GM18498 (cell line): ENCODE data around the gene NFIX.
"Not testable (repeated sequence)": the region's sequence is repeated elsewhere in the genome, so short reads cannot be mapped to it uniquely, and the experiment has no call there.

Experiments
- ATAC-seq: cut with Tn5 transposase; IDR thresholded peaks from one replicate; pipeline ENCODE4 v1.9.1; 2021; ENCODE audit warnings: mild to moderate bottlenecking, moderate library complexity; ENCODE audit not compliant: unreplicated experiment

NFIX gene

DNA sequence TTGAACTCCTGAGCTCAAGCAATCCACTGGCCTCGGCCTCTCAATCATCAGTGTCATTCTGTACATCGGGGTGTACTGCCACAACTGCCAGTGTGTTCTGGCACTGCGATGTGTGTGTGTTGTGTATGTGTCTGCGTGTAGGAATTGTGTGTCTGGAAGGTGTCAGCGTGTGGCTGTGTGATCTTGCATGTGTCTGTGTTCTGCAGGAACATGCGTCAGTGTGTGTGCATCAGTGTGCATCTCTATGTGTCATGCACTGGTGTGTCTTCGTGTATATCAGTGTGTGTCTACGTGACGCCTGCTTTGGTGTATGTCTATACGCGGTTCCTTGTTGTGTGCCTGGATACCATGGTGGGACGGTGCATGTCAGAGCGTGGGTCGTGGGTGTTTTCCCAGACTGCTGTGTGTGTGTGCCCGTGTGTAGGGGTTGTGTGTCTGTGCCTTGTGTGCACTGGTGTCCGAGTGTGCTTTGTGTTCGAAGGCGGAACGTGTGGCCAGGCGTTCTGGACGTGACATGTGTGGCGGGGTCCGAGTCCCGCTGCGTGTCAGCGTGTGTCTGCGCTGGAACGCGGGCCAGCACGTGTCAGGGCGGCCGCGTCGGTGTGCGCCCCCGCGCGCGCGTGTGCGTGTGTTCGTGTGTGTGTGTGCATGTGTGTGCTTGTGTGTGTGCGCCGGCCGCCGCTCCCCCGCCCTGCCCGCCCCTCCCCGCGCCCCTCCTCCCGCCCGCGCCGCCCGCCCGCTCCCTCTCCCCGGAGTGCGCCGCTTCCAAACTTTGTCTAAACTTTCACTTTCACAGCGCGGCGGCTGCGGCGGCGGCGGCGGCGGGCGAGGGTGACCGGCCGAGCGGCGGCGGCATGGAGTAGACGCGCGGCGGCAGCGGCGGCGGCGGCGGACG is at the start of gene NFIX:
NFIX (plus strand) TSS at position 775 of the 895 bp plus-strand sequence. CDS start 363 bp downstream, outside the sequence.
- ATAC-seq: no peak

DNA sequence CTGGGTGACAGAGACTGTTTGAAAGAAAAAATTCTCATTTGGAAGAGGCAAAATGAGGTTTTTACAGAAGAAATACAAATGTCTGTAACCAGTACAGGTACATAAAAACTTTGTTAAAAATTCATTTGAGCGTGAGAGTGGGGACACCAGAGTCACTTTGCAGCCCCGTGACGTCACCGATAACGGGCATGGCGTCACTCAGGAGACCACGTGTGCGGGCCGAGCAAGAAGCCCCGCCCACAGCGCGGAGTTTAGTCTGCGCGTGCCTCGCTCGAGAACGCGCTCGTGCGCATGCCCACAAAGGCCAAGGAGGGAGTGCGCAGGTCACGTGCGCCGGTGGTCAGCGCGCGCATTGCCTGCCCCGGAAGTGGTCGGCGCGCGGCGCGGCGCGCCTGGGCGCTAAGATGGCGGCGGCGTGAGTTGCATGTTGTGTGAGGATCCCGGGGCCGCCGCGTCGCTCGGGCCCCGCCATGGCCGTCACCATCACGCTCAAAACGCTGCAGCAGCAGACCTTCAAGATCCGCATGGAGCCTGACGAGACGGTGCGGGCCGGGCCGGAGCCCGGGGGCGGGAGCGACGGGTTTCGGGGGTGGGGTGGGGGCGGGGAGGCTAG is 49.7 kb upstream of the NFIX start, which contains the start of gene RAD23A:
RAD23A (plus strand) TSS at position 384 of the 613 bp plus-strand sequence; CDS start at position 471, 87 bp downstream.
- peak; percentile 76 for ATAC-seq

DNA sequence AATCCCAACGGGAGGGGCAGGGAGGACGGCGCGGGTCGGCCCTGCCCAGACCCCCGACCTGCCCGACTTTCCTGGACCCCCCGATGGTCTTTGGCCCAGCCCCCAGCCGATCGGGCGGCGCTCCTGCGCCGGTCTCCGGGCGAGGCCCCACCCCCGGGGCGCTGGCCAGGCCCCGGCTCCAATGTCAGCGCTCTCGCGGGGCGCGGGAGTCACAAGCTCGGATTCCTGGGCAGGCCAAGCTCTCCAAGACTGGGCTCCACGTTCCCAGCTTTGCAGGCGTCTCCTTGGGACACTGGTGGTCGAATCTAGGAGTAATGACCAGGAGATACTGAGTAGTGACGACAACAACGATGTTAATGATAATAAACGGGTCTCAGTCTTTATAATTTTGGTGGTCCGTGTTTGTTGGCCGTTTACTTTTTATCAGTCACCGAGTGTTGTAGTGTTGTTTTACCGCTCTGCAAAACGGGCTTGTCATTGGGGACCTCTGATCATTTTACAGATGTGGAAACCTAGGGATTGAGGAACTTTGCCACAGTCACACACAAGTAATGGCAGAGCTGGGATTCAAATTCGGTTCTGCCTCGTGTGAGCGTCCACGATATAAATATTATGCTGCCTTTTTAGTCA is 49.1 kb upstream of the NFIX start:
- peak; percentile 29 for ATAC-seq

DNA sequence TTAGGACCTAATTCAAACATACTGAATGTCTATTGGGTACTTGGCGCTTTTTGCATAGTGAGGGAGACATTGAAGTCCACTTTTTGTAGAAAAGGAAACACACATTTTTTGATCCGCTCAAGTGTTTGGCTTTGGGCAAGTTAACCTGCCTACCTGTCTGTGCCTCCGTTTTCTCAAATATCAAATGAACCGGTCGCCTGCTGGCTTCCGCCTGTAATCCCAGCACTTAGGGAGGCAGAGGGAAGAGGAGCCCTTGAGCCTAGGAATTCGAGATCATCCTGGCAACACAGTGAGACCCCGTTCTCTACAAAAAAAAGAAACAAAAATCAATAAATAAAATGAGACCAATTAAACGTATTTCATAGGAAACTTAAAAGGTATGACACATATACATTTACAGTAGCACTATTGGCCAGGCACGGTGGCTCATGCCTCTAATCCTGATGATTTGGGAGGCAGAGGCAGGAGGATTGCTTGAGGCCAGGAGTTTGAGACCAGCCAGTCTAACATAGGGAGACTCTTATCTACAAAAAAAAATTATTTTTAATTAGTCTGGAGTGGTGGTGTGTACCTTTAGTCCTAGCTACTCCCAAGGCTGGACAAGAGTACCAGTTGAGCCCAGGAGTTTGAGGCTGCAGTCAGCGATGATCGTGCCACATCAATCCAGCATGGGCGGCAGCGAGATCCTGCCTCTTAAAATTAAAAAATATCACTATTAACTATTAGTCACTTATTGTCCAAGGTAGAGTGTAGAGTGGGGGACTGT is 48.4 kb upstream of the NFIX start:
- ATAC-seq: no peak

DNA sequence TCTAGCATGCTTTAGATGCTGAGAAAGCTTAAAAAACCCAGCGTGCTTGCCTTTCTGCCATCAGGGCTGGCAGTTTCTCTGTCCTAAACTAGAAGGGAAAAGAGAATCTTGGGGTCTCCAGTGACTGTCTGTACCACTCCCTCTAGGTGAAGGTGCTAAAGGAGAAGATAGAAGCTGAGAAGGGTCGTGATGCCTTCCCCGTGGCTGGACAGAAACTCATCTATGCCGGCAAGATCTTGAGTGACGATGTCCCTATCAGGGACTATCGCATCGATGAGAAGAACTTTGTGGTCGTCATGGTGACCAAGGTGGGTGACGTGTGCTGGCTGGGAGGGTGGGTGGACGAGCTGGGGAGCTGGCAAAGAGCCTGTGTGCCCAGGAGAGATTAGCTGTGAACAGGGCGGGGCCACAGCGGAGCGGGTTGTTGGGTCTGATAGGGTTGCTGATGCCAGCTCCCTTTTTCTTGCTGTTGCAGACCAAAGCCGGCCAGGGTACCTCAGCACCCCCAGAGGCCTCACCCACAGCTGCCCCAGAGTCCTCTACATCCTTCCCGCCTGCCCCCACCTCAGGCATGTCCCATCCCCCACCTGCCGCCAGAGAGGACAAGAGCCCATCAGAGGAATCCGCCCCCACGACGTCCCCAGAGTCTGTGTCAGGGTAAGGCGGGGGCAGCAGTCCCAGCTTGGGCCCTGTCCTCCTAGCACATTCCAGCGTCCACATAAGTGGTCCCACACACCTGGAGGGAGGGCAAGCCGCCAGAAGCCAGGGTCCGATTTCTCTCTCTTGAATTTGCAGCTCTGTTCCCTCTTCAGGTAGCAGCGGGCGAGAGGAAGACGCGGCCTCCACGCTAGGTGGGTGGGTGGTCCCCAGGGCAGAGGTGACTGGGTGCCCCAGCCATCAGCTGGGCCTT is 47.3 kb upstream of the NFIX start:
- ATAC-seq: no peak

DNA sequence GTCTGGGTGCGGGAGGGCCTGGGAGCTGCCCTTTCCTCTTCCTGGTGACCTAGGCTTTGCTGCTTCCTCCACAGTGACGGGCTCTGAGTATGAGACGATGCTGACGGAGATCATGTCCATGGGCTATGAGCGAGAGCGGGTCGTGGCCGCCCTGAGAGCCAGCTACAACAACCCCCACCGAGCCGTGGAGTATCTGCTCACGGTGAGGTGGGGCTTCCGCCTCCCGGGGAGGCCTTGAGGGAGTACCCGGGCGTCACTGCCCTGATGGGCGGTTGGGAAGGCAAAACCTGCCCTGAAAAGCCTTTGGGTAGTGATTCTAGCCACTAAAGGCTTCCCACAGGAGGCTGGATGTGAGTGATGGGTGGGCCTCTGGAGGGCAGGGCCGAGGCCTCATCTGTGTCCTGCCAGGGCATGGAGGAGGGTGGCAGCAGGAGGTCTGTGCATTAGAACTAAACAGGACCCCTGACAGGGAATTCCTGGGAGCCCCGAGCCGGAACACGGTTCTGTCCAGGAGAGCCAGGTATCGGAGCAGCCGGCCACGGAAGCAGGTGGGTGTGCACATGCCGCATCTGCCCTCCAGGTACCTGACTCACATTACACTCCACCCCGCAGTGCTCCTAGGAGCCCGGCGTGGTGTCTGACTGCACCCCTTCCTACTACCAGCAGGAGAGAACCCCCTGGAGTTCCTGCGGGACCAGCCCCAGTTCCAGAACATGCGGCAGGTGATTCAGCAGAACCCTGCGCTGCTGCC is 46.5 kb upstream of the NFIX start:
- ATAC-seq: no peak

DNA sequence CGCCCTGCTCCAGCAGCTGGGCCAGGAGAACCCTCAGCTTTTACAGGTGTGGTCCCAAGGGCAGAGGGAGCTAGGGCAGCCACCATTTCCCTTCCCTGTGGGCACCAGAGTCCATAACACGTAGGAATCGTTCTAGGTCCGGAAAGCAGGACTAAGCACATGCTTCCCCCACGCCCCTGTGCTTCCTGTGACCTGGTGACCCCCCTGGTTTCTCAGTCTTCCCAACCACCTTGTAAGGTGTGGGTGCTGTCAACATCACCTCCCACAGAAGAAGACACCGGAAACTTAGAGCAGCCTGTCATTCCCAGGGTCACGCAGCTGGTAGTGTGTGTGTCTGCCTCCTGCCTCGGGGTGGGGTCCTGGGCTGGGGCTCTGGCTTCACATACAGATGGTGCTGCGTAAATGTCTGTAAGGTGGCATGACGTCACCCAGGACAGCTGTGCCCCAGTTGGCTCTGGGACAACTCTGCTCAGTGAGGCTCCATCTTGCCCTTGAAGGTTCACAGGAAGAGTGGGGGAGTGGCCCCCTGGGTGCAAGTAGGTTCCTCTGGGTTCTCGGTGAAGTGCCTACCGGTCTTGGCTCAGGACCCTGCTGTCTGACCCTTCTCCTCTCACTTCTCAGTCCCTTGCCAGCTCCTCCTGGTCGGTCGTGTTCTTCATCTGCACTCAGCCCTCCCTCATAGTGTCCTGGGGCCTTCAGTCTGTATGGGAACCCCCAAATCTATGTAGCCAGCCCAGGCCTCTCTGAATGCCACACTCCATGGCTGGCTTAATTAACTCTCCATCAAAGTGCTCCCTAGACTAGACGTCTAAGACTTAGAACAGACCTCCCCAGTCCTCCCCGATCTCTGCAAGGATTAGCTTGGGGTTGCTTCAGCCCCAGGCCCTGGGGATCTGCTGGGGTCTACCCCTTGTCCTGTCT is 45.7 kb upstream of the NFIX start:
- no peak for ATAC-seq

DNA sequence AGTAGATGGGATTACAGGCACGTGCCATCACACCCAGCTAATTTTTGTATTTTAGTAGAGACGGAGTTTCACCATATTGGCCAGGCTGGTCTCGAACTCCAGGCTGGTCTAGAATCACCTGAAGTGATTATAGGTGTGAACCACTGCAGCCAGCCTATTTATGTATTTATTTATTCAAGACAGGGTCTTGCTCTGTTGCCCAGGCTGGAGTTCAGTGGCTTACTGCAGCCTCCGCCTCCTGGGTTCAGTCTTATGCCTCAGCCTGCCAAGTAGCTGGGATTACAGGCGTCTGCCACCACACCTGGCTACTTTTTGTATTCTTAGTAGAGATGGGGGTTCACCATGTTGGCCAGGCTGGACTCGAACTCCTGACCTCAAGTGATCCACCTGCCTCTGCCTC is 43.2 kb upstream of the NFIX start:
- not testable (repeated sequence) for ATAC-seq

DNA sequence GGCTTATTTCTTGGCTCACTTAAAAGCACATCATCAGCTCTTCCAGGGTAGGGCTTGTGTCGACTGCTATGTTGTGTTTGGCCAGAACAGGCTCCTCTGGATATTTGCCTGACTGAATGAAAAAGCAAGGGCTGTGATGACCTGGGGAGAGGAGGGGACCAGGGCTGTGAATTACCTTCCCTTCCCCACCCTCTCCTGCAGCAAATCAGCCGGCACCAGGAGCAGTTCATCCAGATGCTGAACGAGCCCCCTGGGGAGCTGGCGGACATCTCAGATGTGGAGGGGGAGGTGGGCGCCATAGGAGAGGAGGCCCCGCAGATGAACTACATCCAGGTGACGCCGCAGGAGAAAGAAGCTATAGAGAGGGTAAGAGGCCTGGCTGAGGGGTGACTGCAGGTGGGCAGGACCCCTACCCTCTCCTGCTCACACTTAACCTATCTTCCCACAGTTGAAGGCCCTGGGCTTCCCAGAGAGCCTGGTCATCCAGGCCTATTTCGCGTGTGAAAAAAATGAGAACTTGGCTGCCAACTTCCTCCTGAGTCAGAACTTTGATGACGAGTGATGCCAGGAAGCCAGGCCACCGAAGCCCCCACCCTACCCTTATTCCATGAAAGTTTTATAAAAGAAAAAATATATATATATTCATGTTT is 42.7 kb upstream of the NFIX start:
- no peak for ATAC-seq

DNA sequence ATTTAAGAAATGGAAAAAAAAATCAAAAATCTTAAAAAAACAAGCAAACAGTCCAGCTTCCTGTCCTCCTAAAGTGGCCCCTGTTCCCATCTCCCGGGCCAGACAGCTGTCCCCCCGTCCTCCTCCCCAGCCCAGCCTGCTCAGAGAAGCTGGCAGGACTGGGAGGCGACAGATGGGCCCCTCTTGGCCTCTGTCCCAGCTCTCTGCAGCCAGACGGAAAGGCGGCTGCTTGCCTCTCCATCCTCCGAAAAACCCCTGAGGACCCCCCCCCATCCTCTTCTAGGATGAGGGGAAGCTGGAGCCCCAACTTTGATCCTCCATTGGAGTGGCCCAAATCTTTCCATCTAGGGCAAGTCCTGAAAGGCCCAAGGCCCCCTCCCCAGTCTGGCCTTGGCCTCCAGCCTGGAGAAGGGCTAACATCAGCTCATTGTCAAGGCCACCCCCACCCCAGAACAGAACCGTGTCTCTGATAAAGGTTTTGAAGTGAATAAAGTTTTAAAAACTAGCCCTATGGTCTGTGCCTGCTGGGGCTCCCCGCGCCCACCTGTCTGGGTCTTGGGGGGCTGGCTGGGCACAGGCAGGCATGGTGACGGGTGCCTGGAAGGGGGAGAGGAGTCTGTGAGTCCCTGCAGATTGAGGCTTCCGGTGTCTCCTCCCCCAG is 42.0 kb upstream of the NFIX start:
- no peak for ATAC-seq

DNA sequence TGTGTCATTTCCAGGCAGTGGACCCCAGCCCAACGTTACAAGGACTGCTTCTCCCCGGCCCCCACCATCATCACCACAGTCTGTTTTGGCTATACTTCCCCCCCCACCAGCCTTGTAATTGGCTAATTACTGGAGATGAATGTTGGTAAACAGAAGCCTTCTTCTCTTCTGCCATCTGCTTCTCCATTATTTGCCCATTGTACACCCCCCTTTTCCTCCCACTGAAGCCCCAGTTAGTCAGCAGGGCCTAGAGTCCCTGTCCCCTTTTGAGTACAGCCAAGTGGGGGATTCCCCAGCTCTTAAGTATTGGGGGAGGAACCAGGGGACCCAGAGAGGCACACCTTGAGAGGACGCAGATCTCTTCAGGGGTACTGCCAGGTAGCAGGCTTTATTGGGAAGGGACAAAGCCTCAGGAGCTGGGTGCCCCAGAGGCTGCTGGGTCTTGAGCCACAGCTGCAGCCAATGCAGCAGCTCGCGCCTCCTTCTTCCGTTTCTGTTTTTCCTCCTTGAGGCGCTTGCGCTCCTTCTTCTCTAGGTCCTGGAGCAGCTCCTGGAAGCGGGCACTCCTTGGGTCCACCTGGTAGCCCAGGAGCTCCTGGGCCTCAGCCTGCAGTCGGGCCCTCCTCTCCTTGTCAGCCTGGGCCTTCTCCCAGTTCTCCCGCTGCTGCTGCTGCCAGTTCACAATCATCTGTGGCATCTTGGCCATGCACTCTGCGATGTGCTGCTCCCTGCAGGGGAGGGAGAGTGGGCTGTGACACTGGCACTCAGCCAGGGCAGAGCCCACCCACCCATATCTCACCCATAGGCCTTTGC is 41.3 kb upstream of the NFIX start:
- ATAC-seq: no peak

DNA sequence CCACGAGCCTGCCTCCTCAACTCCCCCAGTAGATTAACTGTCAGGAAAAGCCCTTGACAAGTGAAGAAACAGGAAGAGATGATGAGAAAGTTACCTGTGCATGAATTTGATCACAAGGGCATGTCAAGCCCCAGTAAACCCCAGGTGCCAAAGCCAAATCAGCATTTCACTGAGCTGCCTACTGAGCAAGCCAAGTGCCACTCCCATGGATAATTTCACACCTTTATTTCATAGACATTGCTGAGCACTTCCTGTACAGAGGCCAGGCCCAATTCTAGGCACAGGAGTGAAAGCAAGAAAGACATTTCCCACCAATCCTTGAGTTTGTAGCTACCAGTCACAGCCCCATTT is 40.7 kb upstream of the NFIX start:
- no peak for ATAC-seq

DNA sequence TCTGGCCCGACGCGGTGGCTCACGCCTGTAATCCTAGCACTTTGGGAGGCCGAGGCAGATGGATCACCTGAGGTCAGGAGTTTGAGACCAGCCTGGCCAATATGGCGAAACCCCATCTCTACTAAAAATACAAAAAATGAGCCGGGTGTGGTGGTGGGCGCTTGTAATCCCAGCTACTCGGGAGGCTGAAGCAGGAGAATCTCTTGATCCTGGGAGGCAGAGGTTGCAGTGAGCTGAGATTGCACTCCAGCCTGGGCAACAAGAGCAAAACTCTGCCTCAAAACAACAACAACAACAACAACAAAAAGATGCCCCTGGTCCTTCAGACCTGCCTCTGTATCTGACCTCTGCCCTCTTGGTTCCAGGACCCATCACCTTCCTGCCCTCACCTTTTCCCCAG is 39.7 kb upstream of the NFIX start:
- not testable (repeated sequence) for ATAC-seq

DNA sequence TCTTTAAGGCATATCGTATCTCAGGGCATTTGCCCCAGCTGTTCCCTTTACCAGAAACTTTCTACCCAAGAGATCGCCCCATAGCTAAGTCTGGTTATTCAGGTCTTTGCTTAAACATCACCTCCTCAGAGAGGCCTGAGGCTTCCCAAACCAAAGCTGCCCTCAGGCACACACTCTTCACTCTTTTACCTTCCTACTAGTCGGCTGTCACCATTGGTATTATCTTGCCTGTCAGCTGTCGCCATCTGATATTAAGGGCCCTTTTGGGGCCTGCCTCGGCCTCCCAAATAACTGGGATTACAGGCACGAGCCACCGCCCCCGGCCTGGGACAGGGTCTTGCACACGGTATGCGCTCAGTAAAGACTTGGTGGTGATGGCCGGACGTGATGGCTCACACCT is 39.3 kb upstream of the NFIX start:
- ATAC-seq: no peak

DNA sequence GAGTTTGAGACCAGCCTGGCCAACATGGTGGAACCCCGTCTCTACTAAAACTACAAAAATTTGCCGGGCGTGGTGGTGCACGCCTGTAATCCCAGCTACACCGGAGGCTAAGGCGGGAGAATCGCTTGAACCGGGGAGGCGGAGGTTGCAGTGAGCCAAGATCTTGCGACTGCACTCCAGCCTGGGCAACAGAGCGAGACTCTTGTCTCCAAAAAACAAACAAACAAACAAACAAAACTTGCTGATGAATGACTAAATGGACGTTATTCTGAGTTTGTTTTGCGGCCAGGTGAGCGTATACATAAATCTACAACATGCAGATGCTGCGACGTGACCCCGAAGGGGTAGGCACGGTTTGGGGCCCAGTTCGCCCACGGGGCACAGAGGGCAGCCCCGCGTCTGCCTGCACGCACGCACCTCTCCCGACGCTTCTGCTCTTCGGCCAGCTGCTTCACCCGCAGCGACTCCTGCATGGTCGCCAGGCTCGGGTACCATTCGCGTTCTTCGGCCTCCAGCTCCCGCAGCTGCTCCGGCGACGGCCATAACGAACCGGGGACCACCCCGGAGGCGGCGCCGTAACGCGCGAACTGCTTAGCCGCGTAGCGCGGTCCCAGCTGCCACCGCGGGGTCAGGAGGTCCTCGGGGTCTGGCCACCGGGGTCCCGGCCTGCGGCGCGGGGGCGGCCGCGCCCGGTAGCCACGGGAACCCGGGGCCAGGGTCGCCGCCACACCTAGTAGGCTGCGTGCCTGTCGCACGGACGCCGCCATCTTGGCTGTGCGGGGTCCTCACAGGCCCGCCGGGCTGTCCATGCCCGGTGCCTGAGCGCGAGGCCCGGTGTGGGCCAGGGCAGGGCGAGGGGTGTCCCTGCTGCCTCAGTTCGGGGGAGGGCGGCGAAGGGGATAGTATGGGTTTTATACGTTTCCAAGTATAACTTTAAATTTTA is 38.6 kb upstream of the NFIX start, which contains the start of gene GADD45GIP1:
GADD45GIP1 (minus strand) TSS at position 778 of the 943 bp plus-strand sequence; CDS start at position 767, 11 bp downstream.
- peak; percentile 78 for ATAC-seq
